Lower leg skin (tissue), 3 donors: ENCODE data around the gene TMEM144.

Experiments
- CTCF ChIP-seq, 3 donors: fragments of 450-650 bp; IDR thresholded peaks; one replicate each; pipeline ENCODE4 v1.5.1; 2016; ENCODE audit warnings: antibody characterized with exemption in 3 of 3, mild to moderate bottlenecking in 3 of 3, moderate library complexity in 2 of 3
- POLR2A ChIP-seq, 2 donors: fragments of 450-650 bp; IDR thresholded peaks; one replicate each; pipeline ENCODE4 v1.6.1; 2016 to 2017; ENCODE audit warnings: antibody characterized with exemption in 2 of 2, mild to moderate bottlenecking in 1 of 2, moderate library complexity in 1 of 2

GRCh38 chr4:158299459-158300007 lies 89.2 kb downstream of the TMEM144 start:
- TF ChIP-seq CTCF (IDR thresholded peaks at IDR 0.05) (no peak), POLR2A (IDR thresholded peaks at IDR 0.05) (no peak)
